HG03025 (cell line): ENCODE data around the gene PIK3R6.

ENCODE experiments used
- ATAC-seq: cut with Tn5 transposase; IDR thresholded peaks from one replicate; pipeline ENCODE4 v1.9.1; 2021; ENCODE audit warnings: mild to moderate bottlenecking, moderate library complexity; ENCODE audit not compliant: unreplicated experiment, low FRiP score

PIK3R6 gene

GRCh38 chr17:8757189-8757588 lies 110.3 kb downstream of the PIK3R6 start:
- no peak for ATAC-seq

GRCh38 chr17:8755590-8756255 lies 111.8 kb downstream of the PIK3R6 start:
- no peak for ATAC-seq

- ATAC-seq, result no peak
Observed at GRCh38 chr17:8754890-8755289, 112.6 kb downstream of the PIK3R6 start.

GRCh38 chr17:8753976-8754440 lies 113.5 kb downstream of the PIK3R6 start:
- no peak for ATAC-seq

- ATAC-seq, result no peak
Observed at GRCh38 chr17:8753136-8753975, 114.1 kb downstream of the PIK3R6 start.
